Glutamatergic neuron (in vitro differentiated cells): ENCODE data around the gene PRAMEF7. TPM values are rescaled to one million over a fixed set of nuclear protein-coding genes. Genes with fewer than 3 reads are reported as not detected.
"Not testable (repeated sequence)": the region's sequence is repeated elsewhere in the genome, so short reads cannot be mapped to it uniquely, and the experiment has no call there.

Experiments
- DNase-seq: peaks from one replicate; pipeline ENCODE4 v3.0.0; 2022
- H3K27ac Mint-ChIP-seq: one replicate; pipeline ENCODE4 v1.8.0; 2020; ENCODE audit warnings: mild to moderate bottlenecking, mixed read lengths, inconsistent platforms; ENCODE audit not compliant: unreplicated experiment
- H3K27me3 Mint-ChIP-seq: one replicate; pipeline ENCODE4 v1.8.0; 2020; ENCODE audit warnings: mild to moderate bottlenecking, moderate library complexity, mixed read lengths, inconsistent platforms; ENCODE audit not compliant: unreplicated experiment
- H3K36me3 Mint-ChIP-seq: one replicate; pipeline ENCODE4 v1.8.0; 2020; ENCODE audit warnings: mild to moderate bottlenecking, mixed read lengths, inconsistent platforms; ENCODE audit not compliant: unreplicated experiment
- H3K4me1 Mint-ChIP-seq: one replicate; pipeline ENCODE4 v1.8.0; 2020; ENCODE audit warnings: mild to moderate bottlenecking, low read depth, mixed read lengths, inconsistent platforms; ENCODE audit not compliant: unreplicated experiment
- H3K4me3 Mint-ChIP-seq: one replicate; pipeline ENCODE4 v1.8.0; 2020; ENCODE audit warnings: mild to moderate bottlenecking, mixed read lengths, inconsistent platforms; ENCODE audit not compliant: unreplicated experiment
- H3K9me3 Mint-ChIP-seq: one replicate; pipeline ENCODE4 v1.8.0; 2020; ENCODE audit warnings: mild to moderate bottlenecking, moderate library complexity, mixed read lengths, inconsistent platforms; ENCODE audit not compliant: unreplicated experiment
- long read RNA-seq: library from polyadenylated mRNA; unstranded; transcript quantifications from one replicate; pipeline ENCODE4 v2.0.0, GENCODE V29; 2020; ENCODE audit not compliant: unreplicated experiment
- total RNA-seq: library from RNA; stranded (reverse); fragmentation: NEBNext Ultra II Directional; extraction: Animal tissue kit (Norgen Biotek cat#: 25700); gene quantifications from one replicate; pipeline ENCODE4 v1.2.1, GENCODE V29; 2021; ENCODE audit not compliant: unreplicated experiment

The PRAMEF7 gene
- total RNA-seq: not detected
- long read RNA-seq: 0 reads

DNA sequence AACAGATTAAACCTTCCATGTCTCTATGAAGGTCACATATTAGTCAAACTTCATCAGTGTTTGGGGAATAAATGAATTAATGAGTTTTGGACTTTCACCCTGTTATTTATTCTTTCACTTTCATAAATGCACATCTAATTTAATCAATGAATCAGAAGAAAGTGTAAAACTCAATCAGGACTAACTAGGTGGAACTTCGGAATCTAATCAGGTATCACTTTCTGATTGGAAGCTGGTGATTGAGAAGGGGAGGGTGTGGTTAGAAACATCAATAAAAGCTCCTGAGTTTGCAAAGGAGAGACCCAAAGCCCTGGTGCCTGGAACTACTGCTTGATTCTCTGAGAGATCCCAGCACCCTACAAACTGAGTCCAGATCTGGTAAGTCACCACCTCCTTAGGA, at the start of gene PRAMEF7:
TSS of gene PRAMEF7 (plus strand) at position 301 of the 400 bp plus-strand sequence. CDS start 1,083 bp downstream, outside the sequence.
- not testable (repeated sequence) for H3K36me3 Mint-ChIP-seq, H3K4me3 Mint-ChIP-seq, H3K9me3 Mint-ChIP-seq, H3K27ac Mint-ChIP-seq, H3K4me1 Mint-ChIP-seq, DNase-seq, H3K27me3 Mint-ChIP-seq

DNA sequence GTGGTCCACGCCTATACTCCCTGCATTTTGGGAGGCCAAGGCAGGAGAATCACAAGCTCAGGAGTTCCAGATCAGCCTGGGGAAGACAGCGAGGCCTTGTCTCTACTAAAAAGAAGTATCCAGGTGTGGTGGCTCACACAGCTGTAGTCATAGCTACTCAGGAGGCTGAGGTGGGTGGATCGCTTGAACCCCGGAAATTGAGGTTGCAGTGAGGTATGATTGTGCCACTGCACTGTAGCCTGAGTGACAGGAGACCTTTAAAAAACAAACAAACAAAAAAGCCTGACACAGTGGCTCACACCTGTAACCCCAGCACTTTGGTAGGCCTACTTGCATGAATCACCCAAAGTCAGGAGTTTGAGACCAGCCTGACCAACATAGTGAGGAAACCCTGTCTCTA, 38.0 kb upstream of the PRAMEF7 start:
- not testable (repeated sequence) for DNase-seq, H3K36me3 Mint-ChIP-seq, H3K27me3 Mint-ChIP-seq, H3K4me1 Mint-ChIP-seq, H3K27ac Mint-ChIP-seq, H3K9me3 Mint-ChIP-seq, H3K4me3 Mint-ChIP-seq

DNA sequence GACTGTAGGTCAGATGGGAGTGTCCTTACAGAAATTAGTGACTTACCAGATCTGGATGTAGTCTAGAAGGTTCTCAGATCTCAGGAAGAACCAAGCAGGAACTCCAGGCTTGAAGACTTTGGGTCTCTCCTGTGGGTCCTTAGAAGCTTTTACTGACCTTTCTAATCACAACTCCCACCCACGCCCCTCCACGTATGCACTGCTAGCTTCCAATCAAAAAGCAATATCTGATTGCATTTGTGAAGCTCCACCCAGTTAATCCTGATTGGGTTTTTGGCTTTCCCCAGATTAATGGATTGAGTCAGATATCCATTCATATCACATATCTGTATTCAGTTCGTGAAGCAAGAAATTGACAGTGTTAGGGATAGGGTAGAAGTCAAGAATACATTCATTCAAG, 30.3 kb upstream of the PRAMEF7 start, which contains the start of gene PRAMEF4:
TSS of gene PRAMEF4 (minus strand) at position 101 of the 400 bp plus-strand sequence. CDS start 2,807 bp downstream, outside the sequence.
- not testable (repeated sequence) for H3K9me3 Mint-ChIP-seq, H3K27me3 Mint-ChIP-seq

DNA sequence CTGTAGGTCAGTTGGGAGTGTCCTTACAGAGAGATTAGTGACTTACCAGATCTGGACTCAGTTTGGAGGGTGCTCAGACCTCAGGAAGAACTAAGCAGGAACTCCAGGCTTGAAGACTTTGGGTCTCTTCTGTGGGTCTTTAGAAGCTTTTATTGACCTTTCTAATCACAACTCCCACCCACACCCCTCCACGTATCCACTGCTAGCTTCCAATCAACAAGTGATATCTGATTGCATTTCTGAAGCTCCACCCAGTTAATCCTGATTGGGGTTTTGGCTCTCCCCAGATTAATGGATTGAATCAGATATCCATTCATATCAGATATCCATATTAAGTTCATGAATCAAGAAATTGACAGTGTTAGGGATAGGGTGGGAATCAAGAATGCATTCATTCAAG, 18.2 kb upstream of the PRAMEF7 start, which contains the start of gene PRAMEF10:
TSS of gene PRAMEF10 (minus strand) at position 101 of the 400 bp plus-strand sequence. CDS start 2,423 bp downstream, outside the sequence.
- not testable (repeated sequence) for H3K36me3 Mint-ChIP-seq, H3K4me3 Mint-ChIP-seq, DNase-seq, H3K27ac Mint-ChIP-seq, H3K4me1 Mint-ChIP-seq, H3K9me3 Mint-ChIP-seq, H3K27me3 Mint-ChIP-seq

More for the DNA sequence above, 30.3 kb upstream of the PRAMEF7 start, which contains the start of gene PRAMEF4:
- not testable (repeated sequence) for H3K27ac Mint-ChIP-seq, H3K36me3 Mint-ChIP-seq, H3K4me1 Mint-ChIP-seq, DNase-seq, H3K4me3 Mint-ChIP-seq

DNA sequence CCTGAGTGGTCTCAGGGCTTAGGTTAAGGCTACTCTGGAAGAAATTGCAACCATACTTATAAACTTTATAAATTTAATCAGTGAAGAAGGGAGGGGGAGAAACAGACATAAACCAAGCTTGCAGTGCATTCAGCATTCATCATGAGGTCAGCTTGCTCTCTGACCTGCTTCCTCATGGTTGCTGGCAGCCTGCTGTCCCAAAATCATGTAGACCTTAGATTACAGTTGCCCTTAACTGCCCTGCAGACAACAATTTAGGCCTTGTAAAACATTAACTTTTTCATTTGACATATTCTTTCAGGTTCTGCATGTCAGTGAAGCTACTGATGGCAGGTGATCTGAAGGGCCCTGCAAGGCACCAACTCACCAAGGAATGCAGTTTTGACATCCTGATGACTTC, 17.2 kb upstream of the PRAMEF7 start:
- not testable (repeated sequence) for H3K4me3 Mint-ChIP-seq, H3K27me3 Mint-ChIP-seq, H3K27ac Mint-ChIP-seq, DNase-seq, H3K36me3 Mint-ChIP-seq, H3K9me3 Mint-ChIP-seq, H3K4me1 Mint-ChIP-seq

DNA sequence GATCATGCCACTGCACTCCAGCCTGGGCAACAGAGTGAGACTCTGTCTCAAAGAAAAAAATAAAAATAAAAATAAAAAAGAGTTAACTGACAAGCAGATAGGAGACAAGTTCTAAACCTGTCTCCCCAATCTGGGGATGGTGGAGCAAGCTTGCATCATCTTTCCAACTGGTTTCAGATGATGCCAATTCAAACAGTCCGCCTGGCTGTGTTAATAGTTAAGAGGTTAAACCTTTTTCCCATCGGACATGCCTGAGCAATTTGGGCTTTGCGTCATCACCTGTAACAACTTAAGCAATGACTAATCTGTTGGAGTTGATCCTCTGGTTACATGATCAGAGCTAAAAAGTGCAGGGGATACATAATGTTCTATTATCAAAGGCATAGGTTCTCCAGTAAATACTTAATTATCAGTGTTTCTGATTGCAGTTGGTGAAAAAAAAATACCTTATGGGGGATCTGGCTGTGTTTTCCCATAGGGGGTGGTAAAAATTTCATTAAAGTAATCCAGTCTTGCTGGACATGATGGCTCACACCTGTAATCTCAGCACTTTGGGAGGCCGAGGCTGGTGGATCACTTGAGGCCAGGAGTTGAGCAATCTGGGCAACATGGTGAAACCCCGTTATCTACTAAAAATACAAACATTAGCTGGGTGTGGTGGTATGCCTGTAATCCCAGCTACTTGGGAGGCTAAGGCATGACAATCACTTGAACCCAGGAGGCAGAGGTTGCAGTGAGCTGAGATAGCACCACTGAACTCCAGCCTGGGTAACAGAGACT, 12.4 kb upstream of the PRAMEF7 start:
- H3K4me1 Mint-ChIP-seq, H3K4me3 Mint-ChIP-seq, H3K27me3 Mint-ChIP-seq, H3K9me3 Mint-ChIP-seq, DNase-seq, H3K36me3 Mint-ChIP-seq, H3K27ac Mint-ChIP-seq: not testable (repeated sequence)

DNA sequence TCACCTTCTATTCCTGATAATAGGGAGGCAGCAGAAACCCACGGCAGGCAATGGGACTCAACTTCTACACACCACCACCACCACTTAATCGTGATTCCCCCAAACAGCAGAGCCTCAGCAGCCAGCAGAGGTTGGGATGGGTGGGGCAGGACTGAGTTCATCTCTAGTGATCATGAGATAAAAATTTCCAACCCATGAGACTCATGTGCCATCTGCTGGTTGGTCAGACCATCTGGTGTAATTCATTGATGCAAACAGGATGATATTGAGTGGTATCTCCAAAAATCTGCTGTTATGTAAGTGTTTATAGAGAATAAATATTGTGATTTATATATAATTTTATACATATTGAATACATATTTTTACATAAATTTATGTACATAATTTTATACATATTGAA, 5.3 kb downstream of the PRAMEF7 start:
- H3K36me3 Mint-ChIP-seq, H3K27me3 Mint-ChIP-seq, H3K4me3 Mint-ChIP-seq, H3K27ac Mint-ChIP-seq, DNase-seq, H3K9me3 Mint-ChIP-seq, H3K4me1 Mint-ChIP-seq: not testable (repeated sequence)

DNA sequence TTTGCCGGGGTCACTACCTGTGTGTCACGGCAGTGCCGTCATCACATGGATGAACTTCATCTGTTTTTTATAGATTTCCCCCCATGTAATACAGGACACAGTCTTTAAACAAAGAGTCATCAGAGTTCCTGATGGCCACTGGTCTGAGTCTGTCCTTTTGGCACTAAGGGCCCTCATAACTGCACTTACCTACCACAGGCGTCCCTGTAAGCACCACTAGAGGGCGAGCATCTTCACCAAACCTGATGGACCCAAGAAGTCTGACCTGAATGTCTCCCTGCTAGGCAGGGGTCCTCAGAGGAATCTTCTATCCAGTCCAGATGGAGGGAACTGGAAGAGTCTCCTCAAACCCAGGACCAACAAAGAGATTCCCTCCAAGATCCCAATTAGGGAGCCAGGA, 8.0 kb downstream of the PRAMEF7 start:
- H3K4me3 Mint-ChIP-seq, H3K27ac Mint-ChIP-seq, H3K4me1 Mint-ChIP-seq, H3K36me3 Mint-ChIP-seq, H3K27me3 Mint-ChIP-seq, H3K9me3 Mint-ChIP-seq, DNase-seq: not testable (repeated sequence)

DNA sequence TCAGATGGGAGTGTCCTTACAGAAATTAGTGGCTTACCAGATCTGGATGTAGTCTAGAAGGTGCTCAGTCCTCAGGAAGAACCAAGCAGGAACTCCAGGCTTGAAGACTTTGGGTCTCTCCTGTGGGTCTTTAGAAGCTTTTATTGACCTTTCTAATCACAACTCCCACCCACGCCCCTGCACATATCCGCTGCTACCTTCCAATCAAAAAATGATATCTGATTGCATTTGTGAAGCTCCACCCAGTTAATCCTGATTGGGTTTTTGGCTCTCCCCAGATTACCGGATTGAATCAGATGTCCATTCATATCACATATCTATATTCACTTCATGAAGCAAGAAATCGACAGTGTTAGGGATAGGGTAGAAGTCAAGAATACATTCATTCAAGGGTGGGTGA, 31.1 kb downstream of the PRAMEF7 start, which contains the start of gene PRAMEF6:
TSS of gene PRAMEF6 (minus strand) at position 101 of the 400 bp plus-strand sequence. CDS start 5,062 bp downstream, outside the sequence.
- H3K36me3 Mint-ChIP-seq, H3K9me3 Mint-ChIP-seq, H3K4me3 Mint-ChIP-seq, DNase-seq, H3K4me1 Mint-ChIP-seq, H3K27ac Mint-ChIP-seq, H3K27me3 Mint-ChIP-seq: not testable (repeated sequence)

Other genes with a start within 250 kb of the PRAMEF7 start
- not detected for gene AADACL3, start 200.5 kb upstream of the PRAMEF7 start, total RNA-seq
- gene CFAP107, start 170.4 kb upstream of the PRAMEF7 start, total RNA-seq: not detected
- 0.54 TPM for gene PRAMEF12, start 142.9 kb upstream of the PRAMEF7 start, total RNA-seq
- gene PRAMEF1, start 125.2 kb upstream of the PRAMEF7 start, total RNA-seq: 0.44 TPM
- not detected for gene PRAMEF11, start 85.2 kb upstream of the PRAMEF7 start, total RNA-seq
- gene HNRNPCL1, start 67.9 kb upstream of the PRAMEF7 start, total RNA-seq: not detected
- gene PRAMEF2, start 59.5 kb upstream of the PRAMEF7 start, total RNA-seq: not detected
- not detected for gene PRAMEF4, start 30.4 kb upstream of the PRAMEF7 start, total RNA-seq
- not detected for gene PRAMEF10, start 18.3 kb upstream of the PRAMEF7 start, total RNA-seq
- not detected for gene PRAMEF6, start 31.0 kb downstream of the PRAMEF7 start, total RNA-seq
- gene PRAMEF27, start 140.0 kb downstream of the PRAMEF7 start, total RNA-seq: not detected
- not detected for gene HNRNPCL3, start 144.2 kb downstream of the PRAMEF7 start, total RNA-seq
- gene PRAMEF25, start 154.2 kb downstream of the PRAMEF7 start, total RNA-seq: not detected
- not detected for gene HNRNPCL2, start 200.2 kb downstream of the PRAMEF7 start, total RNA-seq
- not detected for gene PRAMEF26, start 239.4 kb downstream of the PRAMEF7 start, total RNA-seq
- gene HNRNPCL4, start 249.0 kb downstream of the PRAMEF7 start, total RNA-seq: not detected